Dermis microvascular lymphatic vessel endothelial cell (primary cell): ENCODE measurements around the gene RASSF7. TPM values are rescaled to one million over a fixed set of nuclear protein-coding genes. Genes with fewer than 3 reads are reported as not detected.

Source experiments
- DNase-seq, 2 donors: peaks; one replicate each; pipeline versions ENCODE4 v3.0.0 to v3.0.0-alpha.2; 2010; ENCODE audit warnings: low read depth in 2 of 2
- total RNA-seq: library from RNA; depleted of rRNA; stranded (reverse); fragments of >200 nt; gene quantifications from 2 replicates; pipeline ENCODE4 v1.2.1, GENCODE V29; 2014

RASSF7 gene
- total RNA-seq, 1 donor from 2014 or later: 13.9 TPM

- DNase-seq: no peak
These were observed 23.5 kb downstream of the RASSF7 start for GRCh38 chr11:584287-584686.

GRCh38 chr11:586376-587316 is 25.9 kb downstream of the RASSF7 start:
- DNase-seq: no peak

GRCh38 chr11:587546-587945 is 26.8 kb downstream of the RASSF7 start:
- DNase-seq: no peak

- DNase-seq: peak in 1 of 2 donors; percentile 50
These were observed 27.2 kb downstream of the RASSF7 start for GRCh38 chr11:587978-588380.

- DNase-seq: no peak
These were observed 29.0 kb downstream of the RASSF7 start for GRCh38 chr11:589798-590197.

GRCh38 chr11:590997-591396 is 30.2 kb downstream of the RASSF7 start:
- DNase-seq: no peak

GRCh38 chr11:592501-592900 is 31.7 kb downstream of the RASSF7 start:
- no peak for DNase-seq

GRCh38 chr11:592918-593317 is 32.1 kb downstream of the RASSF7 start:
- no peak for DNase-seq

- DNase-seq: no peak
These were observed 32.6 kb downstream of the RASSF7 start for GRCh38 chr11:593347-593746.

GRCh38 chr11:595400-595799 is 34.6 kb downstream of the RASSF7 start:
- no peak for DNase-seq

- DNase-seq: no peak
These were observed 35.6 kb downstream of the RASSF7 start for GRCh38 chr11:596374-596773.

- DNase-seq: no peak
These were observed 36.5 kb downstream of the RASSF7 start for GRCh38 chr11:597166-597725.

GRCh38 chr11:598005-598680 is 37.4 kb downstream of the RASSF7 start:
- DNase-seq: no peak

- DNase-seq: no peak
These were observed 40.9 kb downstream of the RASSF7 start for GRCh38 chr11:601573-602245.

- no peak for DNase-seq
These were observed 42.4 kb downstream of the RASSF7 start for GRCh38 chr11:603154-603553.

- DNase-seq: no peak
These were observed 44.7 kb downstream of the RASSF7 start for GRCh38 chr11:605286-606129.

- no peak for DNase-seq
These were observed 45.5 kb downstream of the RASSF7 start for GRCh38 chr11:606245-606644.

- DNase-seq: no peak
These were observed 46.4 kb downstream of the RASSF7 start for GRCh38 chr11:607020-607780.

- DNase-seq: no peak
These were observed 47.3 kb downstream of the RASSF7 start for GRCh38 chr11:607971-608659.
